HG03108 (cell line): ENCODE results near the gene ARHGAP33.

Experiments
- ATAC-seq: cut with Tn5 transposase; IDR thresholded peaks from one replicate; pipeline ENCODE4 v1.9.1; 2021; ENCODE audit warnings: moderate library complexity; ENCODE audit not compliant: unreplicated experiment

ARHGAP33 gene

DNA sequence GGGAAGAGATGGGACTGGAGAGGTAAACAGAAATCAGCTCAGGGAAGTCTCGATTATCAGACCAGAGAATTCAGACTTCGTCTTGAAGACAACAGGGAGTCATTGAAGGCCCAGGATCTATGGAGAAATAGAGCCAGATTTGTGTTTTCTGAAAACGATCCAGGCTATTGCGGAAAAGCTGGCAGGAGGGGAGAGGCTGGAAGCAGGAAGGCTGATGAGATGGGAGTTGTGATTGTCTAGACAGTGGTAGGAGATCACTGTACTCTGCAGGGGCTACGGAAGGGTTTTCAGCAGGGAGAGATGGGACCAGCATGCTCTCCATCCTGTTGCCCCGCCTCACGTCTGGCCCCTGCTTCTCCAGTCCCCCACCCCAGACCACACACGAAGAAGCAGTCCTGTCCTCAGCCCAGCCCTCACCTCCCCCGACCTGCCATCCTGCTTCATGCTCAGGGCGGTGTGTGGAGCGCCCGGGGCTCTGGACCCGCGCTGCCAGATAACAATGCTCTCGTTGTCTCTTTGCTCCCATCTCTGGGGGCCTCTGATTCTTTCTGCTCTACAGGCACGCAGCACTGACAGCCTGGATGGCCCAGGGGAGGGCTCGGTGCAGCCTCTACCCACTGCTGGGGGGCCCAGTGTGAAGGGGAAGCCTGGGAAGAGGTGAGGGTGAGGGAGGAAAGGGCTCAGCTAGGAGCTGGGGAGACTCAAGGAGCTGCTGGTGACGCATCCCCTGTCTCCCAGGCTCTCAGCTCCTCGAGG is 1.9 kb downstream of the ARHGAP33 start:
- no peak for ATAC-seq

DNA sequence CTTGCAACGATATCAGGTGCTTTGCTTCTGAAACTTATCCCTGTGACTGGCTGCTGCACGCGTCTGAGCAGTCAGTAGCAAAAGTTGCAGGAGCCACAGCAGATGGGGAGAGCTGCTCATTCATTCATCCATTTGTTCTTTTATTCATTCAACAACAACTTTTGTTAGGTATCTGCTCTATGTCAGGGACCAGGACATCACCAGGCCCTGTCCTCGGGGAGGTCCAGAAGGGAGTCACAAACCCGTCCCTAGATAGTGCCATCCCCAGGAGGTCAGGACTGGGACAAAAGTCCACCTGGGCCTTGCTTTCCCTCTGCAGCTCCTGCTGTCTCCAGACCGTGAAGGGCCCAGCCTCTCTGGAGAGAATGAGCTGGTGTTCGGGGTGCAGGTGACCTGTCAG is 2.6 kb downstream of the ARHGAP33 start:
- ATAC-seq, result no peak

DNA sequence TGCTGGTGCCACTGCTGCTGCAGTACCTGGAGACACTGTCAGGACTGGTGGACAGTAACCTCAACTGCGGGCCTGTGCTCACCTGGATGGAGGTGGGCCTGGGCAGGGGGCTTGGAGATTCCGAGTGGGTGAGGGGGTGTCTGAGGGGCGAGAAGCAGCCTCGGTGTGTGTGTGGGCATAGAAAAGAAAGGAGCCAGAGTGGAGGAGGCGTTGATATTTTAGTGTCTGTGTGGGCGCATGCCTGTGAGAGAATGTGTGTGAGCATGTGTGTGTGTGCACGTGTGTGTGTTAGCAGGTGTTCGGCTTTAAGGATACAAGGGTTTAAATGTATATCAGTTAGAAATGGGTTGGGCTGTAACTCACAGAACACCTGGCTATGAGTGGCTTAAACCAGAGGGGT is 3.7 kb downstream of the ARHGAP33 start:
- no peak for ATAC-seq

DNA sequence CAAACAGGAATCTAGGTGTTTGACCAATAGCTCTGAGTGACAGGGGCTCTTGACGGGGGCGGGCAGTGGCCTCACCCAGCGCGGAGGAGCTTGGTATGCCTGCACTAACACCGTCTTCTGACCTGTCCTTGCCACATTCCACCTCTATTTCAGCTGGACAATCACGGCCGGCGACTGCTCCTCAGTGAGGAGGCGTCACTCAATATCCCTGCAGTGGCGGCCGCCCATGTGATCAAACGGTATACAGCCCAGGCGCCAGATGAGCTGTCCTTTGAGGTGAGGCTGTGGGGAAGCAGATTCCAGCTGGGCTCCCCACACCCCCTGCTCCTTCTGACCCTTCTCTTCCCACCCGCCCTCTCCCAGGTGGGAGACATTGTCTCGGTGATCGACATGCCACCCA is 4.7 kb downstream of the ARHGAP33 start:
- ATAC-seq, result no peak

DNA sequence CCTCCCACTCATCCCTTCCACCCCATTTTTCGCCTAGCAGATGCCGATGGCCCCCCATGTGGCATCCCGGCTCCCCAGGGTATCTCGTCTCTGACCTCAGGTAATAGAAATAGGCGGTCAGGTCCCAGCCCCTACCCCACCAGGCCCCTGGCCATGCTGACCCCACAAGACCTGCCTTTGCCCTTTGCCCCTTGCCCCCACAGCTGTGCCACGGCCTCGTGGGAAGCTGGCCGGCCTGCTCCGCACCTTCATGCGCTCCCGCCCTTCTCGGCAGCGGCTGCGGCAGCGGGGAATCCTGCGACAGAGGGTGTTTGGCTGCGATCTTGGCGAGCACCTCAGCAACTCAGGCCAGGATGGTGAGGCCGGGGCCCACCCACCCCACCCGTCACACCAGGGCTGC is 5.4 kb downstream of the ARHGAP33 start:
- ATAC-seq, result no peak

DNA sequence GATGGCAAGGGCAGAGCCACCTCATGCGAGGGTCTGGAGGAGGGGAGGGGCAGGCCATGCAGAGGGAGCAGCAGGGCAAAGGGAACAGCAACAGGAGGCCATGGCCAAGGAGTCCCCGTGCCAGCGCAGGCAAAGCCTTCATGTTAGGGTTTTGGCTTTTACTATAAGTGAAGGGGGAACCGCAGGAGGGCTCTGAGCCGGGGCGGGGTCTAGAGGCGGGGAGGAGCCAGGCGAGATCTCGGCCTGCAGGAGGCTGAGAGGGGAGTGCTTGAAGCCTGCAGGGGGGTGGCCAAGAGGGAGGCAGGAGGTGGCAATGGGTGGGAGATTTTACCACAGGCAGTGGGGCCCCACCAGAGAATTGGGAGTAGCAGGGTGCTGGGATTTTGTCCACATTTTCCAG is 6.3 kb downstream of the ARHGAP33 start:
- ATAC-seq, result no peak

DNA sequence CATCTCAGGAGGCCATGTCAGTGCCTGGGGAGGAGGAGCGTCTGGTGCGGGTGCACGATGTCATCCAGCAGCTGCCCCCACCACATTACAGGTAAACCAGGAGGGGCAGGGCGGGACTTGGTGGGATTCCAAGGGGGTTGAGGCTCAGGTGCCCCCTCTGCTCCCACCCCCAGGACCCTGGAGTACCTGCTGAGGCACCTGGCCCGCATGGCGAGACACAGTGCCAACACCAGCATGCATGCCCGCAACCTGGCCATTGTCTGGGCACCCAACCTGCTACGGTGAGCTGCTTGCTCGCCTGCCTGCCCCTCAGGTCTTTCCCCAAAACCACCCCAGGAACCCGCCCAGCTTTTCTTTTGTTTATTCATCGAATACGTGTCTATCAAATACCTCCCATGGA is 7.2 kb downstream of the ARHGAP33 start:
- ATAC-seq, result no peak

DNA sequence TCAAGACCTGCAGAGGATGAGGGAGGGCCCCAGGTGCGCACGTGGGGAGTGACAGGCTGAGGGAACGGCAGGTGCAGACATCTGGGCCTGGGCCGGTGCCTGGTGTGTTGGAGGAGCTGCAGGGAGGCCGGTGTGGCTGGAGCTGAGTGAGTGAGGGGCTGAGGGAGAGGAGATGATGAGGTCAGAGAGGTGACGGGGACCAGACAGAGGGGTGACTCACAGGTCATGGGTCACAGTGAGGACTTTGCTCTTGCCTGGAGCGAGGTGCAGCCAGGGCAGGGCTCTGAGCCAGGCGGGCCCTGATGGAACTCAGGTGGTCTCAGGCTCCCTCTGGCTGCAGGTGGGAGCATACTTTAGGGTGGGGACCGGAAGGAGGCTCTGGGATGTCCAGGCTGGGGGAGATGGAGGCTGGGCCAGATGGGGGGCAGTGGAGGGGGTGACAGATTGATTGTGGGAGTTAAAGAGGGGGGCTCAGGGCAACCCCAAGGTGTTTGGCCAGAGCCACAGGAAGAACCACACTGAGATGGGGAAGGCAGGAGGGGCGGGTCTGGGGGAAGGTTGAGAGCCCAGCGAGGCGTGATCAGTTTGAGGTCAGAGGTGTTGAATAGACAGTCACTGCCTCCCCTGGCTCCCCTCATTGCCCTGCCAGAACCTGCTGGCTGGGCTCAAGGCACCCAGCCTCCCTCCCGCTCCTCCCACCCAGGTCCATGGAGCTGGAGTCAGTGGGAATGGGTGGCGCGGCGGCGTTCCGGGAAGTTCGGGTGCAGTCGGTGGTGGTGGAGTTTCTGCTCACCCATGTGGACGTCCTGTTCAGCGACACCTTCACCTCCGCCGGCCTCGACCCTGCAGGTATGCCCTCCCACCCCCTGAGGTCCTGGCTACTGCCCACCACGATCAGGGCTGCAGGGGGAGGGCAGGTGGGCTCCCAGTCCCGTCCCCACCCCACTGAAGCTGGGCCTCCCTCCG is 8.4 kb downstream of the ARHGAP33 start:
- no peak for ATAC-seq

DNA sequence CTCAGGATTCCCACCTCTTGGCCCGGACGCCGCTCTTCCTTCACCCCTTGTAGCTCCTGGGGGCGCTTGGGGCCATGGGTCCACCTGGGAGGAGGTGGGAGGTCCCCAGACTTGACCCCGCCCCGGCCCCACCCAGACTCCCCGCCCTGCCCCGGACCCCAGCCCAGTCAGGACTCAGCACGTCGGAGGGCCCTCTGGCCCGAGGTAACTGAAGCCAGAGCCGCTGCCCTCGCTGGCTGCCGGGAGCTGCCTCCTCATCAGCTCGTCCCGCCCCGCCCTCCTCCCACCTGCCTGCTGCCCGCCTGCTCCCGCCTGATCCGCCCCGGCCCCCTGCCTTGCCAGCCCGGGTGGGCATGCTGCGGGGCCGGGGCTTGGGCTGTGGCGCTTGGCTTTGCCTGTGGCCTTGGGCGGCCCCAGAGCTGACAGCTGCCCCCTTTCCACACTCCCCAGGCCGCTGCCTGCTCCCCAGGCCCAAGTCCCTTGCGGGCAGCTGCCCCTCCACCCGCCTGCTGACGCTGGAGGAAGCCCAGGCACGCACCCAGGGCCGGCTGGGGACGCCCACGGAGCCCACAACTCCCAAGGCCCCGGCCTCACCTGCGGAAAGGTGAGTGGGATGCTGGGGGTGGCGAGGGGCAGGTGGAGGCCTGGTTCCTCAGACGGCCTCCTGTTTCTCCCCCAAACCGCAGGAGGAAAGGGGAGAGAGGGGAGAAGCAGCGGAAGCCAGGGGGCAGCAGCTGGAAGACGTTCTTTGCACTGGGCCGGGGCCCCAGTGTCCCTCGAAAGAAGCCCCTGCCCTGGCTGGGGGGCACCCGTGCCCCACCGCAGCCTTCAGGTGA is 9.4 kb downstream of the ARHGAP33 start:
- ATAC-seq, result no peak

DNA sequence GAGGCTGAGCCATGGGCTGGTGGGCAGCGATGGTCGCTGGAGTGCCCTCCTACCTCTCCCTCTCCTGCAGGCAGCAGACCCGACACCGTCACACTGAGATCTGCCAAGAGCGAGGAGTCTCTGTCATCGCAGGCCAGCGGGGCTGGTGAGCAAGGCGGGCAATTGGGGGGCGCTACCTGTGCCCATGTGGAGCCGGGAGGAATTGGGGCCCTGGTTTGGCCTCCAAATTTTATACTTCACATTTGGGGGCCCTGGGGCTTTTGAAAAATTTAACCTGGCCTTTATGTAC is 9.9 kb downstream of the ARHGAP33 start:
- ATAC-seq, result no peak

DNA sequence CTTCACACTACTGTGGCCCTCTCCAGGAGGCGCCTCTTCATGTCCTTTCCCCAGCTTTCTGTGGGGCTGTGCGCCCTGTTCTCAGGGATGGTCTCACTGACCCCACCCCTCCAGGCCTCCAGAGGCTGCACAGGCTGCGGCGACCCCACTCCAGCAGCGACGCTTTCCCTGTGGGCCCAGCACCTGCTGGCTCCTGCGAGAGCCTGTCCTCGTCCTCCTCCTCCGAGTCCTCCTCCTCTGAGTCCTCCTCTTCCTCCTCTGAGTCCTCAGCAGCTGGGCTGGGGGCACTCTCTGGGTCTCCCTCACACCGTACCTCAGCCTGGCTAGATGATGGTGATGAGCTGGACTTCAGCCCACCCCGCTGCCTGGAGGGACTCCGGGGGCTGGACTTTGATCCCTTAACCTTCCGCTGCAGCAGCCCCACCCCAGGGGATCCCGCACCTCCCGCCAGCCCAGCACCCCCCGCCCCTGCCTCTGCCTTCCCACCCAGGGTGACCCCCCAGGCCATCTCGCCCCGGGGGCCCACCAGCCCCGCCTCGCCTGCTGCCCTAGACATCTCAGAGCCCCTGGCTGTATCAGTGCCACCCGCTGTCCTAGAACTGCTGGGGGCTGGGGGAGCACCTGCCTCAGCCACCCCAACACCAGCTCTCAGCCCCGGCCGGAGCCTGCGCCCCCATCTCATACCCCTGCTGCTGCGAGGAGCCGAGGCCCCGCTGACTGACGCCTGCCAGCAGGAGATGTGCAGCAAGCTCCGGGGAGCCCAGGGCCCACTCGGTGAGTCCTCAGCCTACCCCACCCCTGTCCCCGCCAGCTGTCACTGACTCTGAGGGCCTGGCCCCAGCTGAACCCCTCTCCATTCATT is 11.2 kb downstream of the ARHGAP33 start:
- ATAC-seq, result no peak

DNA sequence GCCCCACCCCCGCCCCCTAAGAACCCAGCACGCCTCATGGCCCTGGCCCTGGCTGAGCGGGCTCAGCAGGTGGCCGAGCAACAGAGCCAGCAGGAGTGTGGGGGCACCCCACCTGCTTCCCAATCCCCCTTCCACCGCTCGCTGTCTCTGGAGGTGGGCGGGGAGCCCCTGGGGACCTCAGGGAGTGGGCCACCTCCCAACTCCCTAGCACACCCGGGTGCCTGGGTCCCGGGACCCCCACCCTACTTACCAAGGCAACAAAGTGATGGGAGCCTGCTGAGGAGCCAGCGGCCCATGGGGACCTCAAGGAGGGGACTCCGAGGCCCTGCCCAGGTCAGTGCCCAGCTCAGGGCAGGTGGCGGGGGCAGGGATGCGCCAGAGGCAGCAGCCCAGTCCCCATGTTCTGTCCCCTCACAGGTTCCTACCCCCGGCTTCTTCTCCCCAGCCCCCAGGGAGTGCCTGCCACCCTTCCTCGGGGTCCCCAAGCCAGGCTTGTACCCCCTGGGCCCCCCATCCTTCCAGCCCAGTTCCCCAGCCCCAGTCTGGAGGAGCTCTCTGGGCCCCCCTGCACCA is 11.9 kb downstream of the ARHGAP33 start:
- ATAC-seq, result no peak

DNA sequence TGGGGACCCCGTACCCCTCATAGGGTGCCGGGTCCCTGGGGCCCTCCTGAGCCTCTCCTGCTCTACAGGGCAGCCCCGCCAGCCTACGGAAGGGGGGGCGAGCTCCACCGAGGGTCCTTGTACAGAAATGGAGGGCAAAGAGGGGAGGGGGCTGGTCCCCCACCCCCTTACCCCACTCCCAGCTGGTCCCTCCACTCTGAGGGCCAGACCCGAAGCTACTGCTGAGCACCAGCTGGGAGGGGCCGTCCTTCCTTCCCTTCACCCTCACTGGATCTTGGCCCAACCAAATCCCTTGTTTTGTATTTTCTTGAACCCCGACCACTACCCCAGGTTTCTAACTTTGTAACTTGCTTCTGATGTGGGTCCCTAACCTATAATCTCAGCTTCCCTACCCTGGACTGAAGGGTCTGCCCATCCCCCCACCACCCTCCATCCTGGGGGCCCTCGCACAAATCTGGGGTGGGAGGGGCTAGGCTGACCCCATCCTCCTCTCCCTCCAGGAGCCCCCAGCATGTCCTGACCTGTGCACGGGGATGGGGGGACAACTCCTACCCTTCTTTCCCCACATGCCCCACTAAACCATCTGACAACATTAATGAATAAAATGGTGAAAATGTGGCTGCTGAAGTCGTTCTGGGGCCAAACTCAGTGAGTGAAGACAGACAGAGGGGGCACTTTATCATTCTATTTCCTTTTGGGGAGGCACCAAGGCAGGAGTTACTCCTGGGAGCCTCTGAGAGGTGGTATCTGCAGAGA is 13.0 kb downstream of the ARHGAP33 start:
- no peak for ATAC-seq

DNA sequence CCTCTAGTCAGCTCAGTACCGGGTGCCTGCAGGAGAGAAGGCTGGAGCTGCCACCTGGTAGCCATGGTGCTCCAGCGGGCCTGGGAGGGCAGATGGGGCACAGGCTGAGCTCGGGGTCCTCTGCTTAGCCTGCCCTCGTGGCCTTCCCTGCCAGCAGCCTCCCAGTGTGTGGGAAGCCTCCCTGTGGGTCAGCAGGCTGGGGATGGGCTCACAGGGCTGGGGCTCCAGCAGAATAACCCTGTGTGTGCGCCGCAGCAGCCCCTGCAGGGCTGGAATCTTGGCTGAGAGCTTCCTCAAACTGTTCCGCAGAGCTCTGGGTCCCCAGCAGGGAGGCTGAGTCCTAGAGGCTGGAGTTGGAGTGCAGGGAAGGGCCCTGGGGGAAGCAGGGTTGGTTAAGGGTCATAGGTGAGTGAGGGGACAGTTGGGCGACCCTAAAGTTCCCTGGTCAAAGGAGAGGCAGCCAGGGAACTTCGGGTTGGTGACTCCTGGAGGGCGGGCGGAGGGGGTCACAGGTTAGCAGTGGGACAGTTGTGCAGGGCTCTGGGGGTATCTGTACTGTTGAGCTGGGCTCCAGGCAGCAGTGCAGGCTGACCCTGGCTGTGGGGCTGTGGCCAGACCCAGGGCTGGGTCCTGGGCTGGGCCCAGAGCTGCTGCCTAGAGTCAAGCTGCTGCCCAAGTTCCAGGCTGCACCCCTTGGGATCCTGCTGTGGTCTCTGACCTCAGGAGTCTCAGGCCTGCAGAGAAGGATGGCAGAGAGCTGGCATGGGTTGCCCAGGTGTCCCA is 14.0 kb downstream of the ARHGAP33 start:
- ATAC-seq, result no peak

DNA sequence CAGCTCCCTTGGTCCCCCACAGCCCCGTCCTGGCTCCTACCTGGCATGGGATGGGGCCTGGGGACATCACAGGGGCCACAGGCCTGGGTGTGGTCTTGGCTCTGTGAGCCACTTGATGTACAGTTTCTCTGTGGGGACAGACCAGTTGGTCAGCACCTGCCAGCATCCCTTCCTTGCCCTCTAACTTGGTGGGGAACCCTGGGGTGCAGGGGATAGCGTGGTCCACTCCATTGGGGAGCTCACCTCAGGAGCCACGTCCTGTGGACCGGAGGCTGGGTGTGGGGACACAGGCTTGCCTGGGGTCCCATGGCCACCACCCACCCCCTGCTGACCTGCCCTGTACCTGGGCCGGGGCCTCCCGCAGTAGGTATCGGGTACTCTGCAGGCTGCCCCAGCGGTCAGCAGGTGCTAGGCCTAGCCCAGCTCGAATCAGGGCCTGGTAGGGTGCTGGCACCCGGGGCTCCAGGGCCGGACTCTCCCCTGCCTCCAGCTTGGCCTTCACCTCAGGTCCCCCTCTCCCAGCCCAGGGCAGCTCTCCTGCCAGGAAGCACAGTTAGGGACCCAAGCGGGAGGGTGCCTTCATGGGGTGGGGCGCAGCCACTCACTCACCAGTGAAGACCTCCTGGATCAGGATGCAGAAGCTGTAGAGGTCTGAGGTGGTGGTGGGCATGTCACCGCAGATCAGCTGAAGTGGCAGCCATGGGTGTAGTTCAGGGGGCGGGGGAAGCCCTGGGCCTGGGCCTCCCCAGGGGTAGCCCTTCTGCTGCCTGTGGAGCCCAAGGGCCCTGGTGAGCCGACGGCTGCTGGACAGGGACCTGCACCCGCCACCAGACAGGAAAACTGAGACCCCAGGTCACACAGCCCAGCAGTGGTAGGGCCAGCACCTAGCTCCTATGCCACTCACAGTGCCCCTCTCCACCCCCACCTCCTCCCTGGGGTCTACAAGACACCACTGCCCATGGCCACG is 14.9 kb downstream of the ARHGAP33 start:
- ATAC-seq, result no peak

DNA sequence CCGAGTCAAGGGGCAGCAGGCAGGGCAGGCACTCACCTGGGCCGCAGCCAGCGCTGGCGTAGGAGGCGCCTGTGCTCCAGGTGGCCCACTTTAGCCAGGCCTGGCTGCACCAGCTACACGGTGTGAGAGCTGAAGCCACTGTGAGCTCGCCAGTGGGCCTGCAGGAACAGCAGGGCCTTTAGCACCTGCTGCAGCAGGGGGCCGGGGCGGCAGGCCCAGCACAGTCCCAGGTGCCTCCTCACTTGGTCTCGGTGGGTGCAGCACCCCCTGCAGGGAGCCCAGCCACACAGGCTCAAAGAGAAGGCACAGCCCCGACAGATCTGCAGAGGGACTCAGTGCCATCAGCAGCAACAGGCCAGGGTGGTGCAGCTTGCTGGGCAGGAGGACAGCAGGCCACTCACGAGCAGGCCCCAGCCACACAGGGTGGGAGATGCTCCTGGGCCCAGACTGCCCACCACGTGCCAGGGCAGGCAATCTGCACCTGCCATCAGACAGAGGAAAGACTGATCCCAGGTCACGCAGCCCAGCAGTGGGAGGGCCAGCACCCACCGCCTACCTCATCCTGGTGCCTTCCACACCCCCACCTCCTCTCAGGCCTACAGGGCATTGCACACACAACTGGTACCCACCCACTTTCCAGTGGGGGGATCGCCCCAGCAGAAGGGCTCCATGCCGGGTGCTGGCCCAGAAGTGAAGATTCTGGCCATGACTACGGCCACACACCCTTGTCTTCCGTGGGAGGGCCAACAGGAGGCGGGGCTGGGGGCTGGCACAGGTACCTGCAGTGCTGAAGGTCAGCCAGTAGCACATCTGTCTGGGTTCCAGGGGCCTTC is 15.8 kb downstream of the ARHGAP33 start:
- no peak for ATAC-seq

DNA sequence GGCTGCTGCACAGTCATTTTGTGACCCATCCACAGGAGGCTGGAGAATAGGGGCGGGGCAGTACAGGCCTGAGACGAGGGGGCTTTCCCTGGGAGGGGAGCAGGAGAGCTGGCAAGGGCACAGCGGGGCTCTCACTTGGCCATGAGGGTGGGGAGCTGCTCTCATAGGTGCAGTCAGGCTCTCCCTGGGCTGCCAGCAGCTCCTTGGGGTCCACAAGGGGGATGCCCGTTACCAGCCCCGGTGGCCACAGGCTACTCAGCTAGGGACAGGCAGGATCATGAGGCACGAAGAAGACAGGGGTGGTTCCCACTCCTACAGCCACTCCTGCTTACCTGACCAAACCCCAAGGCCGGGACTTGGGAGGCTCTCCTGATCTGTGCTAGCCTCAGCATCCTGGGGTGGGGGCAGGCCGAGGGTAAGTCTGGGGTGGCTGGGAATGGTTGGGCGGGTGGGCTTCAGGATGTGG is 16.5 kb downstream of the ARHGAP33 start:
- ATAC-seq, result no peak
